ENCODE results near the gene COL4A1.
"Not testable (repeated sequence)": the region's sequence is repeated elsewhere in the genome, so short reads cannot be mapped to it uniquely, and the experiment has no call there.

The COL4A1 gene

DNA sequence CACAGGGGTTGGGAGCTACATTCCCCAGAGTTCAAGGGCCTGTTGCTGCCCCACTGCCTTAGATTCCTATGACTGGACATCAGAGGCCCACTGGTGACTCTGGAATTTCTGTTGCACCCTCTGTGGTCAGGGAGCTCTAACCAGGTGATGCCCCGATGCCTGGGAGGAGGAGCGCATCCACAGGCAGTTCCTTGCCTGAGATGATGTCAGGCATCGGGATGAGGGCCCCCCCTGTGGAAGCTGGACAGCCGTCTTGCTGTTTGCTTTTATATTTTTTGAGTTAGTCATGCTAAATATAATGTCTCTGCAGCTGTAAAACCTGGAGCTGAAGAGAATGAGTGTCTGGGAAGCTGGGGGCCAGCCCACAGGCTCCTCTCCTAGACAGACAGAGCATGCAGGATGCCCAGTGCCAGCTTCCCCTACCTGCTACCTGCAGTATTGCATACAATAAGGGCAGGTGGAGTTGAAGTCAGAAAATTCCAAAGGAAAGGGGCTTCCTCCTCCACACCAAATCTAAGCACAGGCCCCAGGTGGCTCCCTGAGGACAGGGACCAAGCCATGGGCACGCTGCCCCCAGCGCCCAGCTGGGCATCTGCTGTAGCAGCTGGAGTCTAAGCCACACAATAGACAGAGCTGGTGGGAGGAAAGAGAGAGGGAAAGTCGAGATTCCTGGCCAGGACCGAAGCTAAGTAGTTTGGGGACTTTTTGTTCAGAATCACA, 16.4 kb upstream of the COL4A1 start:
- DNase-seq (ENCODE audit: low read depth) = no peak

DNA sequence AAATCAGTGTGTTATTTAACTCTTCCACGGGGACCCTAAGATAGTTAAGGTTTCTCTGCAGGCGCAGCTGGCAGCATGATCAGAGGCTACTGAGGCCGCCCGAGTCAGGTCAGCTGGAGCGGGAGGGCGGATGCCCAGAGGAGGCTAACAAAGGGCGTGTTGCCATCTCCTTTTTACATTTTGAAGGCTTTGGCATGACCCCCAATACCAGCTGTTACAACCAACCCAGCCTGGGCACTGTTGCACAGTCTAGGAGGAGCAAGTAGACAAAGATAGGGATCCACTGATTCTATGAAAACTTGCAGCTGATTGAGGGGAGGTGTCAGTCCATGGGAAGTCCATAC, 15.8 kb upstream of the COL4A1 start:
- no peak for DNase-seq (ENCODE audit: low read depth)

DNA sequence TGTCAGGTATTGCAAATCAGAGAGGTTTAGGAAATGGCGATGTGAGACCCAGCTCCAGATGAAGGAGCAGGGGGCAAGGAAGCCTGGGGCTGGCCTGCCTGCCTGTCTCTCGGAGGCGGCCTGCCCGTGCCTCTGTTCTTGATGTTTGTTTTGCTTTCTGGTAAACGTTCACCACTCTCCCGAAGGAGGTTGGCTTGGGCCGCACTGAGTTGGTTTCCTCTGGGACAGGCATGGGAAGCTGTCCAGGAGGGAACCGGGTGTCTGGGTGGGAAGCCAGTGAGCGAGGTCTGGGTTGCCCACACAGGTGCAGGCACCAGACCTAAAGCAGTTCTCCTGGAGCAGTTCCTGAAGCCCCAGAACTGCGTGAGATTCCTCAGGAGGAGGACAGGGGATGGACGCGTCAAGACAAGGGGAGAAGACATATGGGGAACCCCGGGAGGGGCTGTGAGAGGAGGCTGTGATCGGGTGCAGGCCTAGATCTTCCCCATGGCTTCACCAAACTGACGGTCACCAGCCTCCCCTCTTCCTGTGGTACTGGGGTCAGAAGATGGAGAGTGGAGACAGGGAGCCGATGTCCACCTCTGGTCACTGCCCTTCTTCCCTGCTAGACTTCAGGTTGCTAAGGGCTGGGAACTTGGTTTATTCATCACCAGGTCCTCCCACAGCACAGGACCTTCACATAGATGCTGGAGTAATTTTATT, 15.3 kb upstream of the COL4A1 start:
- no peak for DNase-seq (ENCODE audit: low read depth)

DNA sequence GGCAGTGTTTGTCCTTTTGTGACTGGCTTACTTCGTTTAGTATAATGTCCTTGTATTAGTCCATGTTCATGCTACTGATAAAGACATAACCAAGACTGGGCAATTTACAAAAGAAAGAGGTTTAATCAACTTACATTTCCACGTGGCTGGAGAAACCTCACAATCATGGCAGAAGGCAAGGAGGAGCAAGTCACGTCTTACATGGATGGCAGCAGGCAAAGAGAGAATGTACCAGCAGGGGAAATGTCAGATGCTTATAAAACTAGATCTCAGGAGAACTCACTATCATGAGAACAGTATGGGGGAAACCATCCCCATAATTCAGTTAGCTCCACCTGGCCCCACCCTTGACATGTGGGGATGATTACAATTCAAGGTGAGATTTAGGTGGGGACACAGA, 14.6 kb upstream of the COL4A1 start:
- DNase-seq (ENCODE audit: low read depth) = not testable (repeated sequence)

DNA sequence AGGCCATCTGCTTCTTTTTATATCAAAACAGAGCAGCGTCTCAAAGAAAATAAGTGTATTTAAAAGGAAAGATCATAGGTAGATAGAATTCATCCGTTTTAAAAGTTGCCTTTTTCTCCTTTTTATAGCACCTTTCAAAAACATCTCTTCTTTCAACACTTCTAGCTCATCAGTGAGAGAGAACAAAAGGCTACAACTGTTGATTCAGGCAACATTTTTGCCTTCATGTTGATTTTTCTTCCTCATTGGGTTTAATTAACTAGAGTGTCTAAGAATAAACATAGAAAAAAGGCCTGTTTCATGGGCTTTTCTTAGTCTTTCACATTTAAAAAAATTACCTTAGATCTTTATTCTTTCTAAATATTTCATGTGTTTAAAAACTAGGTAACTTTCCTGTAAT, 13.7 kb upstream of the COL4A1 start:
- DNase-seq (ENCODE audit: low read depth) = no peak

DNA sequence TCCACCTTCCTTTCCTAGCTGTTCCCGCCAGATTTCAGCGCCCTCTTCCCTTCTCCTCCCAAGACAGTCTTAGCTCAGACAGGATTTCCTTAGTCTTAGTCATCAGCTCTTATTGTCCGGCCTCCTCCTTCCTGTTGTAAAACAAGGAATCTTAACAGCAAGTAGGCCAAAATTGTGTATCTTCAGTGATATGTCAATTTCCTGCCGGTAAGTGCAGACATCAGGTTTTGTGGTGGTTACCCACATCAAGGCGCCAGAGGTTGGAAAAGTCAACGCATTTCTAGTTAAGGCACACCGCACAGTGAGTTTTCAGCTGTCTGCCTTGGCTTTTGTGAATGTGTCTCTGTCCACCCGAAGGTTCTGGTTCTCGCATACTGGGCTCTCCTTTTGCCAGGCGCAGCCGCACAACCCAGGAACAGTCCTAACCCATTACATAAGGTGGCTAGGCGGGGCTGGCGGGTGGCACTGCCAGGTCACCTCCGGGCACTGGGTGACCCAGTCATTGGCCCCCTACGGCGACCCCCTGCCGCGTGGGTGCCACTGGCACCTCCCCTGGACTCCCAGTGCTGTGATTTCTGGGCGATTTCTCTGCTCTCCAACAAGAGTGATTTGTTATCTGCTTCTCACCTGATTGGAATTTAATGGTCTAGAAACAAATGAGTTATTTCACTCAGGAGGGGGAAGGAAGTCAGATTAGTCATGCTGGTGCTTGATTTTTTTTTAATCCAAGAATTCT, 13.0 kb upstream of the COL4A1 start:
- no peak for DNase-seq (ENCODE audit: low read depth)

DNA sequence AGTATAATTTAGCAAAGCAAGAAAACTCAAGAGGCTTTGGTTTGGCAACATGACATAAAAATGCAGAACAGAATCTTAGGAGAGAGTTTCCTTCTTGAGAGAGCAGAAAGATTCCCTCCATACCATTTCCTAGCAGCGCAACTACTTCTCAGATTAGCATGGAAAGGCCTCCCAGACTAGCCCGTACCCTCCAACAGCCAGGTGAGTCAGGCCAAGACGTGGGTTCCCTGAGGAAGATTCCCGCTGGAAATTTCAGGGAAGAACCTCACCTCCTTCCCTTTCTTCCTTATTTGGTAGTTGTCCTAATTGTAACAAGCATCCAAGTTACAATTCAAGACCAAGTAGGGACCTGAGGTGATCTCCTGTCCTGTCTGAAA, 12.4 kb upstream of the COL4A1 start:
- DNase-seq (ENCODE audit: low read depth) = no peak

DNA sequence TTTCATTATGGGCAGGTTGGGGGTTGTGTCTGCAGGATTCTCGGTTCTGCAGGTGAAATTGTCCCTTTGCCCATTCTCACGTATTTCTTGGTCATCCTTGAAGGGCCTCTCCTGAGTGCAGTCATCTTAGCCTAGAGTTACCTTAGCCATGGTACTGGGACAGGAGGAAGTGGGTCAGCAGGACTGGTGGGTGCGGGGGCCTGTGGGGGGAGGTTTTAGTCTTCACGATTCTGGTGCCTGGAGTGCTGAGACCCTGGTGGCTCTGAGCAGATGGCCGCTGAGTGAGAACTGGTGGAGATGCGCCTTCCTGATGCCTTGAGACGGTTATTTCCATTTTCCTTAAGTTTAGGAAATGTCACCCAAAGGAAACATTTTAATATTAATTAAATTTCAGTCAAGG, 12.0 kb upstream of the COL4A1 start:
- DNase-seq (ENCODE audit: low read depth) = no peak

DNA sequence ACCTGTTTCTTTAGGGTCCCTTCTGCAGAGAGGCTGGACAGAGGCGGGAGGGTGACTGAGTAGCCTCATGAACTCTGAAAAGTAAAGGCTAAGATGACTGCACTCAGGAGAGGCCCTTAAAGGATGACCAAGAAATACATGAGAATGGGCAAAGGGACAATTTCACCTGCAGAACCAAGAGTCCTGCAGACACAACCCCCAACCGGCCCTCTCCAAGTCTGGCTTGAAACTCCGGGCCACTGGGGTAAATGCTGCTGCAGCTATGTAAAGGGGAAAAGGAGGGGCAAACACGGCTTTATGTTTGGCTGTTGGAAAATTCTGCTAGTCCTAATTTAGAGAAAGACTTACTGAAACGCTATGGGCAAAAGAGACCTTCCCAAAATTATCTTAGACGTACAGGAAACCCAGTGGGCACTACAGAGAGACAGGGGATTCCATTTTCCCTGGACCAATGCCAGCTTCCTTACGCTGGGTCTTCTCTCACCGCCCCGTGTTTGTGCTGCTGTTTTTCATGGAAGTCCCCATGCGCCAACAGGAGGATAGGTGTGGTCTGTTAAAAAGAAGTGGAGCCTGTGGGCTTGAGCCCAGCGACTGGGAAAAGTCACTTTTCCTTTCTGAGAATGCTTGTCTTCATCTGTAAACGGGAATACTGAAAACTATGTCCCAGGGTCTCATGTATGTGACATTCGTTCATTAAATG, 10.7 kb upstream of the COL4A1 start:
- no peak for DNase-seq (ENCODE audit: low read depth)

DNA sequence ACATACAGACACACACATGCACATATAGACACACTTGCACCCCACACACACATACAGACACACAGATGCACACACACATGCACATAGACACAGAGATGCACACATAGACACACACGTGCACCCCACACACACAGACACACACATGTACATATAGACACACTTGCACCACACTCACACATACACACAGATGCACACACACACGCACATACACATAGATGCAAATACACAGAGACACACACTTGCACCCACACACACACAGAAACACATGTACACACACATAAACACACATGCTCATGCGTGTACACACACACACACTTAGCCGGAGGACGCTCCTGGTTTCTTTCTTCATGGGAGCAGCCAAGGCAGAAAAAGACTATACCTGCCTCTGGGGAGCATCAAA, 10.1 kb upstream of the COL4A1 start:
- DNase-seq (ENCODE audit: low read depth) = no peak

DNA sequence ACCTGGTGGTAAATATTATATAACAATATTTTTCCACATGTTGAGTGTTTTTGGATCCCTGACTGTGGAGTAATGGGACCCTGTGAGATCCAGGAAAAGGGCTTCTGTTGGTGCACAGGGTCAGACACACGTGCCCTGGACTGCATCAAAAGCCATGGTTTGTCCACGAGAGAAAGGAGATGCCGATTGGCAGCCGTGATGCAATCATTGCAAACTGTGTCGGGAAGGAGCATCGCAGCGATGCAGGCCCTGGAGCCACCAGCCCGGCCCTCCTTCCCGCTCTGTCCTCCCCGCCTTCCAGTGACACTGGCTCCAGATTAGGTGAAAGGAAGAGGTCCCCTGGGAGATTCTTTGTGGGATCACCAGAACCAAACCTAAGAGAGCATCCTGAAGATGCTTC, 9.2 kb upstream of the COL4A1 start:
- DNase-seq (ENCODE audit: low read depth) = no peak

DNA sequence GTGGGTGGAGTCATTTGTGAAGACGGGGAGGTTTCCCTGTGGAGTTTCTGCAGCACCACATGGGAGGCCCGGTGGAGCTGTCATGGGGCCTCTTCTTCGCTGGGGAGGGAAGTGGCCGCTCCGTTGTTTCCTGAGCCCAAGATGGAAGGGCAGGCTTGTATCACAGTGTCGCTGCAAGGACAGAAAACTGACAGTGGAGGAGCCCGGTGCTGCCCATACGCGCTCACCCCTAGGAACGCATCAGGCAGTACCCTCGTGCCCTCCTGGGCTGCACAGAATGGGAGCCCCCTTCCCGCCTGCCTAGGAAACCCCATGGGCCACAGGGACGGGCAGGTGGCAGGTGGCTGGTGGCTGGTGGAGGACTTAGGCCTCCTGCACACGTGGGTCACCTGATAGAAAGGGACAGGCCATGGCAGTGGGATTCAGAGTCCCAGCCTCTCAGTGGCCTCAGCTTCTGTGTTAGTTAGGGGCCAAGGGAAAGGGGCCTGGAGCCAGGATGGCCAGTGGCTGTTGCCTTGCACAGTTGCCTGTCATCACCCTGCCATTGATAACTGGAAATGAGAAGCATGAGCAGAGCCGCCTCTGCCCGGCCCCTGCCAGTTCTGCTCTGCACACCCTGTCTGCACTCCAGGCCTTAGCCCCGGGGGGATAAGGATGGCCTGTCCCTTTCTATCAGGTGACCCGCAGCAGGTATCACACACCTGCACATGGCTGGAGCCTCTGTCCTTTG, 7.7 kb upstream of the COL4A1 start:
- DNase-seq (ENCODE audit: low read depth) = no peak

DNA sequence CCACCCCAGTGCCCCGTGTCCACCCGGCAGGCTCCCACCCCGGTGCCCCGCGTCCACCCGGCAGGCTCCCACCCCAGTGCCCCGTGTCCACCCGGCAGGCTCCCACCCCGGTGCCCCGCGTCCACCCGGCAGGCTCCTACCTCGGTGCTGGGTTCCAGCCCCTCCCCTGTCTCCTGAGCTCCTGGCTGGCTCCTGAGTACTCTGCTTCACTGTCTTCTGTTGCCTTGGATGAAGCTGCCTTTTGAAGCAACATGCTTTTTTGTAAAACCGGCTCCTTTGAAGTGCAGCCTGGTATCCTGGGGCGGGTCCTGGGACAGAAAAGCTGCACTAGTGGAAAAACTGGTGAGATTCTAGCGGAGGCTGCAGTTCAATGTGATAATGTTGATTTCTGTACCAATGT, 6.8 kb upstream of the COL4A1 start:
- not testable (repeated sequence) for DNase-seq (ENCODE audit: low read depth)

DNA sequence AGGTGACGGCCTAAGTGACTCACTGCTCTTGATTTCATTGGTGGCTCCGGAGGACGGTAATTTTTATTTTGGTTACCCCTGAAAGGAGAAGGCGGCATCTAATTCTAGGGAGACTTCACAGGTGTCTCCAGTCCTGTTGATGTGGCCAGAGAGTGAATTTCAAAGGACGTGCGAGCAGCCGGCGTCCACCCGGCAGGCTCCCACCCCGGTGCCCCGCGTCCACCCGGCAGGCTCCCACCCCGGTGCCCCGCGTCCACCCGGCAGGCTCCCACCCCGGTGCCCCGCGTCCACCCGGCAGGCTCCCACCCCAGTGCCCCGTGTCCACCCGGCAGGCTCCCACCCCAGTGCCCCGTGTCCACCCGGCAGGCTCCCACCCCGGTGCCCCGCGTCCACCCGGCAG, 6.3 kb upstream of the COL4A1 start:
- not testable (repeated sequence) for DNase-seq (ENCODE audit: low read depth)

DNA sequence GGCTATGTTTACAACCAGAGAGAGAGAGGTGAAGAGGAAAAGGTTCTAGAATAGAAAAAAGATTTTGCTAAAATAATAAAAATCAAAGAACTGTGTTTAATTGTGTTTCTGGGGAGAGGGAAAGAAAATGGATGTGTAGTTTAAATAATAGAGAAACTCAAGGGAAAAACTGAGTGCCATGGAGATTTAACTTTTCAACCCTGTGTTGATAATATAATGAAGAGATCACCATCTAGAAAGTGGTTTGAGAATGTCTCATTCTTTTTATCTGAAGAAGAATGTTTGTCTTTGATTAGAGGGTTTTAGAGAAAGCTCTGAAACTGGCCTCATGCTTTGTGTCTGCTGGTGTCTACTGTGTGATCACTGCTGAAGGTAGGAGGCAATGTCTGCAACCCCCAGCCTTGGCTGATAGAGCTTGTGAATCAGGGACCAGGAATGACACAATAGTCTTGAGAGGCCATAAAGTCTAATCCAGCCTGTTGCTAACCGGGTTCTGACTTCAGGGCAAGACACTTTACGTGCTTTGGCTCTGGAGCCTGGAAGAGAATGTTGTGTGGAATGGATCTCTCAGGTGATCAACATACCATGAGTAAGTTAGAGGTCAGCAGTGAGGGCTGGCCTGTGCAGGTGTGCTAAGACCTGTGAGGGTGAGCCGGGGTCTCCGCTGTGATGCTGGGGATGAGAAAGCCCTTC, 5.5 kb upstream of the COL4A1 start:
- no peak for DNase-seq (ENCODE audit: low read depth)

DNA sequence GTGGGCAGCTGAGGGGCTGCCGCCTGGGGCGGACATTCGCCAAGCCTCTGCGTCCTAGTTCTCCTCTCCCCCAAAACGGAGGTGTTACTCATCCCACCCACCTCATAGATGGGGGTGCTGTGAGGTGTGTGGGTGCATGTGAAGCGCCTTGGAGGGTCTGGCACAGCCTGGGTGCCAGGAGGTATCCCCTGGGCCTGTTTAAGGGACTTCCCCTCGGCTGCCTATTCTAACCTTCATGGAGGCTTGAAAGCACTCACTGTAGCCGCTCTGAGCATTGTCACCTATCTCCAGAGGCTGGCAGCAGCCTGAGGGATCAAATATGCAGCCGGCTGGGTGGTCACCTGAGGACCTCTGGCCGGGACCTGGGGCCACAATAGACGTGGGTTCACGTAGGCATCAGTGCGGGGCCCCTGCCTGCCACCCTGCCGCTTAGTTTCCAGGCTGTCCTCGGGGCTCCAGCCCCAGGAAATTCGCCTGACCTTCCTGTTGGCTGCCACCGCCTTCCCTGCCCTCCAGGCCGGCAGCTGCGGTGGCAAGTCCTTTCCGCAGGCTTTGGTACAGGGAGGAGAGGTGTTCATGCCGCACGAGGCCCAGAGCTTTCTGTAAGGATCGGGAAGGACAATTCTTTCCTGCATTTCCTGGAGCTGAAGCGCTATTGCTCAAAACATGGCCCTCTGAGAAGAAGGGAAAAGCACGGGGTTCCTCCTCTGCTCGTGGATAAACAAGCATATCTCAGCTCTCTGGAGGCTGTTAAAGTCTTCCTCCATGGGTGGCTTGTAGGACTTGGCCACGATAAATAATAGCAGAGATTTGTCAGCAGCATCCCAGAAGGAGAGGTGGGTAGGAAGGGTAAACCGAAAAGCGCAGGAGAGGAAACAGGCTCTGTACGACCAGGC, 4.7 kb upstream of the COL4A1 start:
- no peak for DNase-seq (ENCODE audit: low read depth)

DNA sequence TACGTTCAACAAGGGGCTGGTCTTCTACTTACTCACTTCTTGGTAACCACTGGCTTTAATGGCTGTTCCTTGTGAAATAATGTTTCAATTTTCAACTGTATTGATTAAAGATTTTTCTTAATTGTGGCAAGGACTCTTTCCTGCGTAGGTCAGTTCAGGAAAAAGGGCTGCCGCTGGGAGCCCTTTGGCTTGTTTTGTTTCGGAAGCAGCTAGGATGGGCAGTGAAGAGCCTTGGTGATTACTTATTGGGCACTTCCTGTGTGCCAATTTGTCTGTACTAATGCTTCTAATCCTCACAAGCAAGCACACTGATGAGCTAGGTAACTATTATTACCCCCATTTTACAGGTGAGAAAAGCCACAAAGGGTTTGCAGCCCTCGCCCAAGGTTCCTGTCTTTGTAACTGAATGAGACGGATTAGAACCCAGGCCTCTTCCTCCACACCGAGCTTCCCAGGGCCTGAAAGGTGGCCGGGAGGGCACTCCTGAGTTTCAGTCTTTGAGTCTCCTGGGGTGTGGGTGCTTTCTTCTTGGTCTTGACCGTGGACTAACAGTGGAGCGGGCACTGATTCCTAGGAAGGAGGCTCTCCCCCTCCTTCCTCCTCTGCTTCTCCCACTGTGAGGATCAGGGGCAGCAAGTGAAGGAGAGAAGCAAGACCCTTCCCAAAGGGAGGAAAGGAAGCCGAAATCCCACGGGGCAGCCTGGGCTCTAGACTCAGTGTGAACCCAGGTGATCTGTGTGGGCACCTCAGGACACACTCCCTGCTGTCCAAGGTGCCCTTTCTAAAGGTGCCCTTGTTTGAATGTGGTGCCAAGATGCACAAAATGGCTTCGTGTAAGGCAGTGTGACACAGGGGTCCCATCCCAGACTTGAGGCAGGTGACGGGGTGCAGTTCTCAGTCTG, 3.8 kb upstream of the COL4A1 start:
- DNase-seq (ENCODE audit: low read depth) = no peak

DNA sequence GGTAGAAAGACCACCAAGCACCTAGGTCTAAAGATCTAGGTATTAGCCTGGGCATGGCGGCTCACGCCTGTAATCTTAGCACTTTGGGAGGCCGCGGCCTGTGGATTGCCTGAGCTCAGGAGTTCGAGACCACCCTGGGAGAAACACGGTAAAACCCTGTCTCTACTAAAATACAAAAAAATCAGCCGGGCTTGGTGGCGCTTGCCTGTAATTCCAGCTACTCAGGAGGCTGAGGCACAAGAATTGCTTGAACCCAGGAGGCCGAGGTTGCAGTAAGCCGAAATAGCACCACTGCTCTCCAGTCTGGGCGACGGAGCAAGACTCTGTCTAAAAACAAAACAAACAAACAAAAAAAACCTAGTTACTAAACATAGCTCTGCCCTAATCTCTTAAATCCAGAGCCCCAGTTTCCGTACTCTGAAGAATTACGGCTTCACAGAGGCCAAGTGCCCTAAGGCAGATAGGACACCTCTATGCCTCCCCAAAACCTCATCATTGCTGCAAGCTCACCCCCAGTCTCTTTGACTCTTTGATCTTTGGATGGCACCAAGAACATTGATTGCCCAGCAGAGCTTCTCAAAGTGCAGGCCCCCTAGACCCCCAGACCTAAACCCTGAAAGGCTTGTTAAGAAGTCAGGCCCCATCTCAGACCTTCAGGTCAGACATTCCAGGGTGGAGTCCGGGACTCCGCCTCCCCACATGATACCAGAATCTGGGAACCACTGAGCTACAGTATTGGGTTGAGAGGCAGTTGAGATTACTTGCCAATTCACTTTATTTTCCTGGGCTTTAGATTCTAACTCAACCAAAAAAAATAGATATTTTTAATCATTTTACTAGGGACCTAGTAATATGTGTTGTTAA, 2.9 kb upstream of the COL4A1 start:
- no peak for DNase-seq (ENCODE audit: low read depth)
